Osteoblast (primary cell): Measurements from ENCODE around the gene HHLA2. TPM values are rescaled to one million over a fixed set of nuclear protein-coding genes. Genes with fewer than 3 reads are reported as not detected.

ENCODE experiments used
- DNase-seq: peaks from one replicate; pipeline ENCODE4 v3.0.0; 2011; ENCODE audit warnings: low spot score, mixed read lengths; ENCODE audit not compliant: insufficient read length; ENCODE audit errors: missing footprints
- H2AFZ ChIP-seq: 2 replicates; pipeline ENCODE4 v1.6.0; 2011; ENCODE audit warnings: mild to moderate bottlenecking, low read length
- H3K27ac ChIP-seq: 2 replicates; pipeline ENCODE4 v1.5.1; 2011; ENCODE audit warnings: mild to moderate bottlenecking, low read depth, low read length, moderate library complexity
- H3K27me3 ChIP-seq: 2 replicates; pipeline ENCODE4 v1.6.0; 2012; ENCODE audit warnings: mild to moderate bottlenecking, control low read depth, inconsistent platforms, low read length, moderate library complexity; ENCODE audit not compliant: insufficient read depth
- H3K36me3 ChIP-seq: 2 replicates; pipeline ENCODE4 v1.5.1; 2011; ENCODE audit warnings: mild to moderate bottlenecking, low read length, control low read depth, moderate library complexity; ENCODE audit not compliant: insufficient read depth
- H3K4me1 ChIP-seq: 2 replicates; pipeline ENCODE4 v1.5.1; 2011; ENCODE audit warnings: mild to moderate bottlenecking, low read length, control low read depth, moderate library complexity; ENCODE audit not compliant: insufficient read depth
- H3K4me2 ChIP-seq: 2 replicates; pipeline ENCODE4 v1.6.0; 2011; ENCODE audit warnings: mild to moderate bottlenecking, low read length; ENCODE audit not compliant: insufficient read depth
- H3K4me3 ChIP-seq: fragments of 200-600 bp; sonication (generic); 3 replicates; pipeline ENCODE4 v1.5.1; 2012; ENCODE audit warnings: mild to moderate bottlenecking, low read length, inconsistent platforms; ENCODE audit not compliant: insufficient read depth
- H3K79me2 ChIP-seq: 2 replicates; pipeline ENCODE4 v1.6.0; 2012; ENCODE audit warnings: mild to moderate bottlenecking, low read length, control low read depth, inconsistent platforms; ENCODE audit not compliant: insufficient read depth
- H3K9me3 ChIP-seq: 2 replicates; pipeline ENCODE4 v1.5.1; 2011; ENCODE audit warnings: low read depth, low read length, control low read depth
- H4K20me1 ChIP-seq: 2 replicates; pipeline ENCODE4 v1.6.0; 2012; ENCODE audit warnings: mild to moderate bottlenecking, low read length, control low read depth; ENCODE audit not compliant: insufficient read depth
- CTCF ChIP-seq: IDR thresholded peaks from 2 replicates; pipeline ENCODE4 v1.5.1; 2011; ENCODE audit warnings: mild to moderate bottlenecking, low read depth, low read length, moderate library complexity; ENCODE audit errors: extremely low read depth
- total RNA-seq: library from RNA; depleted of rRNA; stranded (reverse); fragments of >200 nt; gene quantifications from 2 replicates; pipeline ENCODE4 v1.2.3, GENCODE V29; 2012

Gene HHLA2
- total RNA-seq, 1 donor: not detected

DNA sequence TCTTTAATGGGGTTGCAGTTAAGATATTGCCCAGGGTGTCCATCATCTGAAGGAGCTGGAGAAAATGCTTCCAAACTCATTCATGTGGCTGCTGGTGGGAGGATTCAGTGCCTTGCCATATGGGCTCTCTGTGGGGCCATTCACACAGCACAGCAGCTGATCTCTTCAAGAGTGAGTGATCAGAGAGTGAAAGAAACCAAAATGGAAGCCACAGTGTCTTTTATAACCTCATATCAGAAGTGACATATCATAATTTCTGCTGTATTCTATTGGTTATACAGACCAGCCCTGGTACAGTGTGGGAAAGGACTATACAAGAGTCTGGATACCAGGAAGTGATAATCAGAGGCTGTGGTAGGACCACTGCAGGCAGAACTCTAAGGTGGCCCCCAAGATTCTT is 33.6 kb downstream of the HHLA2 start:
- Histone ChIP-seq H3K9me3 (no peaks in the 10 kb centered on the region), H3K4me2 (no peak overlapping the region), H3K4me3 (no peak overlapping the region), H2AFZ (no peak overlapping the region), H3K4me1 (no peaks in the 10 kb centered on the region), H3K27me3 (peaks cover 10% of the 10 kb centered on the region), H3K36me3 (no peaks in the 10 kb centered on the region), H4K20me1 (no peaks in the 10 kb centered on the region), H3K79me2 (no peaks in the 10 kb centered on the region), H3K27ac (no peak overlapping the region)
- TF ChIP-seq CTCF: no peak
- no peak for DNase-seq

DNA sequence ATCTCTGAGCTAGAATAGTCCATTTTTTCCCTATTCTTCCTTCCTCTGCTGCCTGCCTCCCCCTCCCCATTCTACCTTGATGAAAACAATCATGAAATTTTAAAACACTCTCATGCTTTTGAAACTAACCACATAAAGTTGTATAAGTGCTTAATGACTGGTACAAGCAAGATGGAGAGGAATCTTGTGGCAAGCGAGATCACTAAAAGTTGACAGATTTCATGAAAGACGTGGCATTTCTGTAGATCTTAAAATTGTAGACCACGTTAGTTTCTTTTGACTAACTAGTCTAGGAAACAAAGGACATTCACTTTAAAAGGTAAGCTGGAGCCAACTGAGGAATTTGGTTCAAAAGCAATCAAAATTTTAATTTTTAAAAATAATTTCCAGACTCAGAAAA is 35.4 kb downstream of the HHLA2 start:
- H3K79me2 ChIP-seq: no peaks in the 10 kb centered on the region
- H4K20me1 ChIP-seq: no peaks in the 10 kb centered on the region
- no peak overlapping the region for H2AFZ ChIP-seq
- peaks cover 10% of the 10 kb centered on the region for H3K27me3 ChIP-seq
- no peaks in the 10 kb centered on the region for H3K4me1 ChIP-seq
- H3K4me2 ChIP-seq: no peak overlapping the region
- DNase-seq: no peak
- no peak for TF ChIP-seq CTCF
- no peak overlapping the region for H3K4me3 ChIP-seq
- no peak overlapping the region for H3K27ac ChIP-seq
- no peaks in the 10 kb centered on the region for H3K36me3 ChIP-seq
- no peaks in the 10 kb centered on the region for H3K9me3 ChIP-seq

DNA sequence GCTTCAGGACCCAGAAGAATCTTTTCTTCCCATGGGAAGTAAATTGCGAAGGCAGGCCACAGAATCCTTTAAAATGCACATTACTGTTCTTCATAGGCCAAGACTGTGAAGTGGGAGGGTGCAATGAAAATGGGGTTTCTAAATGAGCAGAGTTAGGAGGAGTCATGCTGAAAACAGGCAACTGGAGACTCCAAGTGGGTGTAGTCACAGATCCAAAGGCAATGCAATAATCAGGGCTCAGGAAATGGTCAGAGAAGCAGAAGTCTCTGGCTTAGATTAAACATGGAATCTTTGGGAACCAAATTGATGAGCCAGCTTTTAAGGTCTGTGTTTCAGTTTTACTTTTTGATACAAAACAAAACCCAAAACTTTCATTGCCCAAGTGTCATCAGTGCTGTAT is 37.6 kb downstream of the HHLA2 start:
- Histone ChIP-seq H3K27me3 (peaks cover 12% of the 10 kb centered on the region), H2AFZ (no peak overlapping the region), H3K4me2 (no peak overlapping the region), H3K4me3 (no peak overlapping the region), H3K36me3 (no peaks in the 10 kb centered on the region), H3K9me3 (no peaks in the 10 kb centered on the region), H3K27ac (no peak overlapping the region), H3K79me2 (no peaks in the 10 kb centered on the region), H3K4me1 (no peaks in the 10 kb centered on the region), H4K20me1 (no peaks in the 10 kb centered on the region)
- TF ChIP-seq CTCF: no peak
- DNase-seq: no peak

- Histone ChIP-seq H3K79me2 (no peaks in the 10 kb centered on the region), H3K4me2 (no peak overlapping the region), H2AFZ (no peak overlapping the region), H3K4me1 (no peaks in the 10 kb centered on the region), H3K36me3 (no peaks in the 10 kb centered on the region), H4K20me1 (no peaks in the 10 kb centered on the region), H3K27me3 (peaks cover 8% of the 10 kb centered on the region), H3K27ac (no peak overlapping the region), H3K4me3 (no peak overlapping the region), H3K9me3 (no peaks in the 10 kb centered on the region)
- DNase-seq: no peak
- no peak for TF ChIP-seq CTCF
Observed at GRCh38 chr3:108334701-108335100, 38.4 kb downstream of the HHLA2 start.
